HCT116 (cell line): Measurements from ENCODE around the gene TGM6. TPM values are rescaled to one million over a fixed set of nuclear protein-coding genes. Genes with fewer than 3 reads are reported as not detected.

ENCODE experiments used
- ATAC-seq: fragments of 200-7000 bp; cut with Tn5 transposase; 2 replicates; pipeline ENCODE4 v1.9.1; 2020; ENCODE audit warnings: mild to moderate bottlenecking, moderate library complexity
- BruUV-seq: library from RNA; stranded (reverse); fragments of 400-500 nt; replicated peaks from 2 replicates; lab custom pipeline; 2021; lab: Mats Ljungman, UMichigan
- CTCF ChIA-PET: fragments of 300-600 bp; sonication (Branson Sonifier 250); formaldehyde crosslinking; loops from one replicate; lab custom pipeline; 2021; ENCODE audit warnings: antibody characterized with exemption; lab: Charles Lee
- POLR2A ChIA-PET: fragments of 300-600, 350-600 bp; sonication (Branson Sonifier 250); formaldehyde crosslinking; loops from one replicate; lab custom pipeline; 2021; ENCODE audit warnings: antibody characterized with exemption; lab: Charles Lee
- RAD21 ChIA-PET, 2 experiments: fragments of 300-600 bp; sonication (Branson Sonifier 250); formaldehyde crosslinking; loops; one replicate each; lab custom pipeline; 2023; ENCODE audit warnings: low total read pairs in 2 of 2; ENCODE audit not compliant: uncharacterized antibody in 2 of 2, unreplicated experiment in 2 of 2, low non-redundant PET in 1 of 2; lab: Charles Lee
- DNase-seq: peaks from one replicate; pipeline ENCODE4 v3.0.0-alpha.2; 2010; ENCODE audit warnings: low read depth, low spot score
- H2AFZ ChIP-seq: fragments of 200-600 bp; shearing (Covaris generic), sonication (generic); 2 replicates; pipeline ENCODE4 v1.6.1; 2017; ENCODE audit warnings: low read depth, mixed run types, mixed read lengths, antibody characterized with exemption, low read length; ENCODE audit not compliant: poor library complexity, severe bottlenecking
- H3K27ac ChIP-seq: 2 replicates; pipeline ENCODE4 v1.5.1; 2012; ENCODE audit warnings: low read depth, low read length
- H3K27me3 ChIP-seq: fragments of 200-600 bp; sonication (generic); 2 replicates; pipeline ENCODE4 v1.6.1; 2016; ENCODE audit warnings: mixed run types, low read length, mixed read lengths; ENCODE audit not compliant: insufficient read depth
- H3K36me3 ChIP-seq, 2 experiments: fragments of 200-500 bp in 1 of 2; fragments of 200-600 bp in 1 of 2; sonication (Bioruptor generic) in 1 of 2; sonication (generic) in 1 of 2; 2 replicates each; pipeline versions ENCODE4 v1.5.1 to v1.6.1; 2014 to 2016; ENCODE audit warnings: low read length in 2 of 2, inconsistent platforms in 1 of 2, mixed read lengths in 1 of 2, mixed run types in 1 of 2; ENCODE audit not compliant: insufficient read depth in 2 of 2, control insufficient read depth in 1 of 2
- H3K4me1 ChIP-seq, 2 experiments: fragments of 200-600 bp in 1 of 2; sonication (generic) in 1 of 2; 2 replicates each; pipeline versions ENCODE4 v1.5.1 to v1.6.1; 2012 to 2017; ENCODE audit warnings: low read length in 2 of 2, inconsistent platforms in 1 of 2, mild to moderate bottlenecking in 1 of 2, mixed read lengths in 1 of 2, mixed run types in 1 of 2, moderate library complexity in 1 of 2; ENCODE audit not compliant: insufficient read depth in 2 of 2, control insufficient read depth in 1 of 2
- H3K4me2 ChIP-seq: fragments of 200-600 bp; sonication (generic); 2 replicates; pipeline ENCODE4 v1.6.1; 2017; ENCODE audit warnings: mixed run types, low read length, mixed read lengths
- H3K4me3 ChIP-seq, 2 experiments: fragments of 200-600 bp in 1 of 2; sonication (generic) in 1 of 2; replicated peaks in 1 of 2; 2 replicates each; pipeline ENCODE4 v1.5.1; 2011 to 2016; ENCODE audit warnings: low read length in 2 of 2, control low read depth in 1 of 2, low read depth in 1 of 2, mild to moderate bottlenecking in 1 of 2, mixed read lengths in 1 of 2, mixed run types in 1 of 2
- H3K79me2 ChIP-seq: fragments of 200-600 bp; sonication (generic); 2 replicates; pipeline ENCODE4 v1.6.1; 2017; ENCODE audit warnings: mild to moderate bottlenecking, mixed run types, low read length, moderate library complexity, mixed read lengths; ENCODE audit not compliant: insufficient read depth
- H3K9ac ChIP-seq: fragments of 200-600 bp; sonication (generic); 2 replicates; pipeline ENCODE4 v1.6.1; 2016; ENCODE audit warnings: low read length, mixed read lengths
- H3K9me2 ChIP-seq: fragments of 200-600 bp; sonication (generic), shearing (Covaris generic); 2 replicates; pipeline ENCODE4 v1.6.1; 2017; ENCODE audit warnings: mixed run types, mild to moderate bottlenecking, moderate library complexity; ENCODE audit not compliant: insufficient read depth
- H3K9me3 ChIP-seq, 2 experiments: fragments of 200-500 bp in 1 of 2; fragments of 200-600 bp in 1 of 2; sonication (Bioruptor generic) in 1 of 2; sonication (generic) in 1 of 2; 2 replicates each; pipeline ENCODE4 v1.6.1; 2014 to 2017; ENCODE audit warnings: low read length in 2 of 2, mixed read lengths in 2 of 2, inconsistent platforms in 1 of 2, low read depth in 1 of 2, mild to moderate bottlenecking in 1 of 2, mixed run types in 1 of 2, moderate library complexity in 1 of 2; ENCODE audit not compliant: control insufficient read depth in 1 of 2, insufficient read depth in 1 of 2
- H4K20me1 ChIP-seq: fragments of 200-600 bp; sonication (generic), shearing (Covaris generic); 2 replicates; pipeline ENCODE4 v1.6.1; 2017; ENCODE audit warnings: mixed run types, mild to moderate bottlenecking, moderate library complexity; ENCODE audit not compliant: insufficient read depth
- ATF3 ChIP-seq: IDR thresholded peaks from 2 replicates; pipeline ENCODE4 v1.6.1; 2012
- CBX3 ChIP-seq: IDR thresholded peaks from 2 replicates; pipeline ENCODE4 v1.6.1; 2012; ENCODE audit warnings: low read depth
- CEBPB ChIP-seq: IDR thresholded peaks from 2 replicates; pipeline ENCODE4 v1.6.1; 2012; ENCODE audit warnings: low read depth
- CTCF ChIP-seq, 3 experiments: fragments of 200-600 bp in 1 of 3; sonication (generic) in 1 of 3; IDR thresholded peaks in 2 of 3; conservative IDR thresholded peaks in 1 of 3; 2 replicates each; pipeline ENCODE4 v1.5.1; 2012 to 2017; ENCODE audit warnings: low read depth in 2 of 3, low read length in 2 of 3, antibody characterized with exemption in 1 of 3, borderline replicate concordance in 1 of 3, control low read depth in 1 of 3, mild to moderate bottlenecking in 1 of 3, mixed read lengths in 1 of 3, mixed run types in 1 of 3, moderate library complexity in 1 of 3; ENCODE audit not compliant: insufficient read depth in 1 of 3
- ELF1 ChIP-seq: IDR thresholded peaks from 2 replicates; pipeline ENCODE4 v1.6.1; 2012; ENCODE audit warnings: low read depth, borderline replicate concordance
- EZH2 ChIP-seq: fragments of 200-600 bp; sonication (generic); IDR thresholded peaks from 2 replicates; pipeline ENCODE4 v1.6.1; 2017; ENCODE audit warnings: antibody characterized with exemption, mixed run types
- FOSL1 ChIP-seq: IDR thresholded peaks from 2 replicates; pipeline ENCODE4 v1.6.1; 2012; ENCODE audit warnings: low read depth
- MAX ChIP-seq: IDR thresholded peaks from 2 replicates; pipeline ENCODE4 v1.6.1; 2012
- POLR2A ChIP-seq: IDR thresholded peaks from 2 replicates; pipeline ENCODE4 v1.7.0; 2011; ENCODE audit warnings: borderline replicate concordance; ENCODE audit not compliant: insufficient read depth, insufficient read length; ENCODE audit errors: extremely low read depth
- POLR2AphosphoS5 ChIP-seq: IDR thresholded peaks from 2 replicates; pipeline ENCODE4 v1.6.1; 2011; ENCODE audit warnings: mild to moderate bottlenecking, low read depth, low read length, moderate library complexity
- RAD21 ChIP-seq: IDR thresholded peaks from 2 replicates; pipeline ENCODE4 v1.6.1; 2012; ENCODE audit warnings: low read depth, mild to moderate bottlenecking
- SIN3A ChIP-seq: IDR thresholded peaks from 2 replicates; pipeline ENCODE4 v1.6.1; 2012; ENCODE audit warnings: low read depth
- SRF ChIP-seq: IDR thresholded peaks from 2 replicates; pipeline ENCODE4 v1.6.1; 2012; ENCODE audit warnings: low read depth
- TCF7L2 ChIP-seq: IDR thresholded peaks from 2 replicates; pipeline ENCODE4 v1.7.0; 2011; ENCODE audit warnings: borderline replicate concordance, inconsistent platforms; ENCODE audit not compliant: insufficient read depth, insufficient read length; ENCODE audit errors: extremely low read depth
- YY1 ChIP-seq: IDR thresholded peaks from 2 replicates; pipeline ENCODE4 v1.6.1; 2011; ENCODE audit warnings: low read length, low read depth, moderate library complexity, mild to moderate bottlenecking; ENCODE audit not compliant: insufficient replicate concordance; ENCODE audit errors: extremely low read depth
- ZBTB33 ChIP-seq: IDR thresholded peaks from 2 replicates; pipeline ENCODE4 v1.6.1; 2011; ENCODE audit warnings: mild to moderate bottlenecking, low read length, moderate library complexity; ENCODE audit not compliant: insufficient replicate concordance; ENCODE audit errors: extremely low read depth
- ZFX ChIP-seq: fragments of 450-650 bp; IDR thresholded peaks from 2 replicates; pipeline ENCODE4 v1.6.1; 2017
- ZNF274 ChIP-seq: fragments of 200-500 bp; sonication (Bioruptor generic); IDR thresholded peaks from 2 replicates; pipeline ENCODE4 v1.6.1; 2014; ENCODE audit warnings: mild to moderate bottlenecking, low read depth, low read length, inconsistent platforms
- intact Hi-C: fragments of 100-400 bp; cut with micrococcal nuclease; formaldehyde crosslinking; loops from 2 replicates; pipeline ENCODE4 v1.10.0; 2022
- total RNA-seq: library from RNA; stranded (reverse); gene quantifications from one replicate; pipeline ENCODE4 v1.2.1, GENCODE V29; 2021; ENCODE audit not compliant: unreplicated experiment

TGM6 gene
- total RNA-seq, 1 experiment from 2014 or later = not detected

- TF ChIP-seq ZBTB33 = no peak
- TF ChIP-seq, all 23 proteins: peak for 0
Measured at GRCh38 chr20:2348336-2348735, 32.4 kb upstream of the TGM6 start (continued).

- Histone ChIP-seq H3K9ac (no peak overlapping the region), H3K4me1 (peaks cover 6 to 16% of the 10 kb centered on the region in 2 experiments; a peak in 3 of 4 replicates), H3K36me3 (no peaks in the 10 kb centered on the region), H3K27me3 (no peaks in the 10 kb centered on the region), H3K9me2 (no peaks in the 10 kb centered on the region), H4K20me1 (no peaks in the 10 kb centered on the region), H3K9me3 (no peaks in the 10 kb centered on the region), H2AFZ (no peak overlapping the region), H3K79me2 (no peaks in the 10 kb centered on the region), H3K4me3 (no peak overlapping the region), H3K4me2 (peak overlapping the region; percentile 36), H3K27ac (no peak overlapping the region)
- intact Hi-C loops = no loop called here
- ChIA-PET POLR2A (no interaction called here), RAD21 (no interaction called here), CTCF (interaction anchor here (1.0 kb wide), 2 partner anchors 102 to 107 kb away, joined by 3 to 4 read pairs; no protein-coding TSS in a partner anchor)
- BruUV-seq = no TSS peak
- ATAC-seq (no peak), DNase-seq (no peak)
- no peak for TF ChIP-seq YY1
- TF ChIP-seq ZNF274 = no peak
- no peak for TF ChIP-seq ELF1
- no peak for TF ChIP-seq MAX
- TF ChIP-seq SRF = no peak
- TF ChIP-seq FOSL1 = no peak
- TF ChIP-seq ZFX = no peak
- no peak for TF ChIP-seq TCF7L2
- no peak for TF ChIP-seq POLR2A
- TF ChIP-seq SIN3A = no peak
- TF ChIP-seq EZH2 = no peak
- no peak for TF ChIP-seq POLR2AphosphoS5
- no peak for TF ChIP-seq CTCF (IDR thresholded peaks at IDR 0.05 in 2 of 3, conservative IDR thresholded peaks at IDR 0.05 in 1 of 3; ENCODE audit: borderline replicate concordance in 1 of 3, insufficient read depth in 1 of 3, low read depth in 2 of 3, low read length in 2 of 3)
- TF ChIP-seq CEBPB = no peak
- no peak for TF ChIP-seq ATF3
- no peak for TF ChIP-seq CBX3
- no peak for TF ChIP-seq RAD21
Measured at GRCh38 chr20:2349801-2350200, 30.9 kb upstream of the TGM6 start.
